ENCODE results near the gene EP400. TPM values are rescaled to one million over a fixed set of nuclear protein-coding genes. Genes with fewer than 3 reads are reported as not detected.

EP400 gene
- total and polyA plus RNA-seq, 2 experiments from 2014 or later: 10.3 to 12.3 TPM

DNA sequence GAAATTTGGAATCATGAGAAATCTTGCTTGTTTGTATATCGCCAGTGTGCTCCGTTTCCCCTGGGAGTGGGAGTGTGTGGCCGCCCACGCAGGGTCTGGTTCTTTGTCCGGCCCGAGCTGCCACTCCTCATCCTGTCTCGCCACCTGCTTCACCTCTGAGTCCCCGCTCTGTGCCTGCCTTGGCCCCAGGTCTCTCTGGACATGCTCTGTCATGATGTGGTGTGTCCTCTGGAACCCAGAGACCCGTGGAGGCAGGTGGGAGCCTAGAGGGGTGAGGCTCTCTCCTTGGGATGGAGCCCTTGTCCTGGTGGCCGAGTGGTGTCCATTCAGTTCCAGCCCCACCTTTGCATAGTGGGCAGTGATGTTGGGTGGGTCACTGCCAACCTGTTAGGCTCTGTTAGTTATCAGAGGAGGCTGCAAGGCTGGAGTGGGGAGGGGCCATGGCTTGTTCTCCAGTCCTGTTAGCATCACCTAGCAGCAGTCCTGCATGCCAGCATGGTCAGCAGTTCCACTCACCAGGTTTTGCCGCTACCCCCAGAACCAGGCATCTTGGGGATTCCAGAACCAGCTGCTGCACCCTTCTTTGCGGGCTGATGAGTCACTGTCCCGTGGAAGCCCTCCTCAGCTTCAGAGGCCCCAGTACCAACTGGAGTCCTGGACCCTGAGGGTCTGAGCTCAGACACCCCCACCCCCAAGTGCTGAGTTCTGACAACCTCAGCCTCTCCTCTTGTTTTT, 76.5 kb downstream of the EP400 start:
- H3K9me2 ChIP-seq (replicated peaks; ENCODE audit: insufficient read depth): no peaks in the 10 kb centered on the region
- DNase-seq (ENCODE audit: low spot score): no peak

DNA sequence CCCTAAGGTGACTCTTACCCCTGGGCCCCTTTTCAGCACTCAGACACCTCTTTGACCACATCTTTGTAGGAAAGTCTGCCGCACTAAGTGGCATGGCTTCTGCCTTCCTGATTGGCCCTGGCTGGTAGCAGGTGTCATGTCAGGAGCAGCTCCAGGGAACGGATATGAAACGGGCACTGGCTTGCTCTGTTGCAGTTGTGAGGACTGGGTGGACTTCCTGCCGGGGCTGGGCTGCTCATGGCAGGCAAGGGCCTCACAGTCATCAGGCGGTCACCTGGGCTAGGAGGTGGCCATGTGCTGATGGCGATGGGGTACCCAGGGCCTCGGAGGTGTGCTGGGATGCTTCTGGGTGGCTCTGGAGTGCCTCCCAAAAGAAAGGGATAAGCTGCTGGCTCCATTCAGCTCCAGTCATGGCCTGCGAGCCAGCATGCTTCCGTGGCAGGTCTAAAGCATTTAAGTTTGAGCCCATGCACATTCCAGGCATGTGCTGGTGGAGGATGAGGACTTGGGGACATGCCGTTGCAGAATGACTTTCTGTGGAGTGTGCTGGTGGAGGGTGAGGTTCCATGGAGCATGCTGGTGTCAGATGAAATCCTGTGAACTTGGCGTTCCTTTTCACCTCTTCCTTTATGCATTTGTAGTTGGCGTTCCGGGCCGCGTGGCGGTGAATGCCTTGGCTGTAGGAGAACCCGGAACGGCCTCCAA, 77.2 kb downstream of the EP400 start:
- WGBS (ENCODE audit: low lambda C conversion rate, missing lambda C conversion rate): 96% methylated on average over 16 of the region's 18 CpGs
- TF ChIP-seq, protein P1, sequence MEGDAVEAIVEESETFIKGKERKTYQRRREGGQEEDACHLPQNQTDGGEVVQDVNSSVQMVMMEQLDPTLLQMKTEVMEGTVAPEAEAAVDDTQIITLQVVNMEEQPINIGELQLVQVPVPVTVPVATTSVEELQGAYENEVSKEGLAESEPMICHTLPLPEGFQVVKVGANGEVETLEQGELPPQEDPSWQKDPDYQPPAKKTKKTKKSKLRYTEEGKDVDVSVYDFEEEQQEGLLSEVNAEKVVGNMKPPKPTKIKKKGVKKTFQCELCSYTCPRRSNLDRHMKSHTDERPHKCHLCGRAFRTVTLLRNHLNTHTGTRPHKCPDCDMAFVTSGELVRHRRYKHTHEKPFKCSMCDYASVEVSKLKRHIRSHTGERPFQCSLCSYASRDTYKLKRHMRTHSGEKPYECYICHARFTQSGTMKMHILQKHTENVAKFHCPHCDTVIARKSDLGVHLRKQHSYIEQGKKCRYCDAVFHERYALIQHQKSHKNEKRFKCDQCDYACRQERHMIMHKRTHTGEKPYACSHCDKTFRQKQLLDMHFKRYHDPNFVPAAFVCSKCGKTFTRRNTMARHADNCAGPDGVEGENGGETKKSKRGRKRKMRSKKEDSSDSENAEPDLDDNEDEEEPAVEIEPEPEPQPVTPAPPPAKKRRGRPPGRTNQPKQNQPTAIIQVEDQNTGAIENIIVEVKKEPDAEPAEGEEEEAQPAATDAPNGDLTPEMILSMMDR (IDR thresholded peaks at IDR 0.05; ENCODE audit: poor library complexity): no peak
- no peak for TF ChIP-seq EZH2 (IDR thresholded peaks at IDR 0.05; ENCODE audit: borderline replicate concordance)
- no peak for TF ChIP-seq EZH2phosphoT487 (IDR thresholded peaks at IDR 0.05; ENCODE audit: low read depth, severe bottlenecking, unreplicated experiment)
- H3K4me2 ChIP-seq: no peak overlapping the region

More for the DNA sequence above, 76.5 kb downstream of the EP400 start:
- H3K27me3 ChIP-seq: no peaks in the 10 kb centered on the region
- no peaks in the 10 kb centered on the region for H3K79me2 ChIP-seq
- no peak overlapping the region for H3K4me3 ChIP-seq
- no peaks in the 10 kb centered on the region for H3K36me3 ChIP-seq (replicated peaks; ENCODE audit: insufficient read depth, low read depth)
- H3K27ac ChIP-seq: no peak overlapping the region
- no peaks in the 10 kb centered on the region for H4K20me1 ChIP-seq (ENCODE audit: insufficient read depth, poor library complexity, severe bottlenecking)
- TF ChIP-seq, protein P1 (IDR thresholded peaks at IDR 0.05; ENCODE audit: poor library complexity): no peak
- no peak for TF ChIP-seq EZH2 (IDR thresholded peaks at IDR 0.05; ENCODE audit: borderline replicate concordance)
- TF ChIP-seq EZH2phosphoT487 (IDR thresholded peaks at IDR 0.05; ENCODE audit: low read depth, severe bottlenecking, unreplicated experiment): no peak
- no peaks in the 10 kb centered on the region for H3K4me1 ChIP-seq (ENCODE audit: insufficient read depth)
- H3K4me2 ChIP-seq: no peak overlapping the region
- no peak overlapping the region for H2AFZ ChIP-seq
- H3K9me3 ChIP-seq (ENCODE audit: low read depth): no peaks in the 10 kb centered on the region
- WGBS (ENCODE audit: low lambda C conversion rate, missing lambda C conversion rate): 95% methylated on average over 13 of the region's 13 CpGs

DNA sequence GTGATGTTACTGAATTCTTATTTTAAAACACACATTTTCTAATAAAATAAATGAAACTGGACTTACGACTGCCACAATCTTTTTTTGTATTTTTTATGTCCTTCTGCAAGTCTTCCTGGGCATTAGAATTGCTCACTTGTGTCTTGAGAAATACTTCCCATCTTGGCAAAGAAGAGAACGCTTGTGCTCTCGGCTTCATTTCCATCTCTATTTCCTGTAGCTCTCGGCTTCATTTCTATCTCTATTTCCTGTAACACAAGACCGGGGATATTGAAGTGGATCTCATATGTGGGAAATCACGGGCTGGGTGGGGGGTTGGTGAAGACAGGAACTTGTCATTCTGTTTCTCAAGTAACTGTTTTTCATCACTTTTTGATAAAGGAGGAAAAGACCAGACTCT, 77.9 kb downstream of the EP400 start:
- DNase-seq (ENCODE audit: low spot score): no peak
- TF ChIP-seq EZH2 (IDR thresholded peaks at IDR 0.05; ENCODE audit: borderline replicate concordance) (no peak), EZH2phosphoT487 (IDR thresholded peaks at IDR 0.05; ENCODE audit: low read depth, severe bottlenecking, unreplicated experiment) (no peak)
- TF ChIP-seq, protein P1 (IDR thresholded peaks at IDR 0.05; ENCODE audit: poor library complexity): no peak
- Histone ChIP-seq H3K4me2 (no peak overlapping the region), H2AFZ (no peak overlapping the region), H3K4me3 (no peak overlapping the region), H3K36me3 (replicated peaks; ENCODE audit: insufficient read depth, low read depth) (no peaks in the 10 kb centered on the region), H3K79me2 (no peaks in the 10 kb centered on the region), H3K9me2 (replicated peaks; ENCODE audit: insufficient read depth) (no peaks in the 10 kb centered on the region), H4K20me1 (ENCODE audit: insufficient read depth, poor library complexity, severe bottlenecking) (no peaks in the 10 kb centered on the region), H3K27me3 (no peaks in the 10 kb centered on the region), H3K27ac (no peak overlapping the region), H3K9me3 (ENCODE audit: low read depth) (no peaks in the 10 kb centered on the region), H3K4me1 (ENCODE audit: insufficient read depth) (no peaks in the 10 kb centered on the region)
- WGBS (ENCODE audit: low lambda C conversion rate, missing lambda C conversion rate): 94% methylated on average over 6 of the region's 6 CpGs

More for the DNA sequence above, 77.2 kb downstream of the EP400 start:
- Histone ChIP-seq H3K4me3 (no peak overlapping the region), H3K79me2 (no peaks in the 10 kb centered on the region), H4K20me1 (ENCODE audit: insufficient read depth, poor library complexity, severe bottlenecking) (no peaks in the 10 kb centered on the region), H3K9me2 (replicated peaks; ENCODE audit: insufficient read depth) (no peaks in the 10 kb centered on the region), H3K36me3 (replicated peaks; ENCODE audit: insufficient read depth, low read depth) (no peaks in the 10 kb centered on the region), H3K27me3 (no peaks in the 10 kb centered on the region), H3K4me1 (ENCODE audit: insufficient read depth) (no peaks in the 10 kb centered on the region), H3K9me3 (ENCODE audit: low read depth) (no peaks in the 10 kb centered on the region), H2AFZ (no peak overlapping the region), H3K27ac (no peak overlapping the region)
- DNase-seq (ENCODE audit: low spot score): no peak
